HCEC 1CT (cell line): Measurements from ENCODE around the gene NFIA.

ENCODE experiments used
- DNase-seq: peaks from one replicate; pipeline ENCODE4 v3.0.0-alpha.2; 2017

Gene NFIA

GRCh38 chr1:61132645-61133334 lies 50.4 kb downstream of the NFIA start:
- DNase-seq = peak; percentile 22

GRCh38 chr1:61133335-61134019 lies 51.1 kb downstream of the NFIA start:
- DNase-seq = no peak

DNA sequence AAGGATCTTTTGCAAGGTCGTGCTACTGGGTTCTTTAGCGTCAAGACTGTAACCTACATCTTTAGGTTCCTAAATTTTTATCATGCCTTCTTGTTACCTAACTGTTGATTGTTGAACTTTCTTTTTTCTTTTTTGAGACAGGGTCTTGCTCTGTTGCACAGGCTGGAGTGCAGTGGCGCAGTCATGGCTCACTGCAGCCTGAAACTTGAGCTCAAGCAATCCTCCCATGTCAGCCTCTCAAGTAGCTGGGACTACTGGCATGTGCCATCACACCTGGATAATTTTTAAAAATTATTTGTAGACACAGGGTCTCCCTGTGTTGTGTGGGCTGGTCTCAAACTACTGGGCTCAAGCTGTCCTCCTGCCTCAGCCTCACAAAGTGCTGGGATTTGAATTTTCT lies 52.9 kb downstream of the NFIA start:
- DNase-seq = no peak

- no peak for DNase-seq
These were observed 55.9 kb downstream of the NFIA start for GRCh38 chr1:61138305-61138704.

DNA sequence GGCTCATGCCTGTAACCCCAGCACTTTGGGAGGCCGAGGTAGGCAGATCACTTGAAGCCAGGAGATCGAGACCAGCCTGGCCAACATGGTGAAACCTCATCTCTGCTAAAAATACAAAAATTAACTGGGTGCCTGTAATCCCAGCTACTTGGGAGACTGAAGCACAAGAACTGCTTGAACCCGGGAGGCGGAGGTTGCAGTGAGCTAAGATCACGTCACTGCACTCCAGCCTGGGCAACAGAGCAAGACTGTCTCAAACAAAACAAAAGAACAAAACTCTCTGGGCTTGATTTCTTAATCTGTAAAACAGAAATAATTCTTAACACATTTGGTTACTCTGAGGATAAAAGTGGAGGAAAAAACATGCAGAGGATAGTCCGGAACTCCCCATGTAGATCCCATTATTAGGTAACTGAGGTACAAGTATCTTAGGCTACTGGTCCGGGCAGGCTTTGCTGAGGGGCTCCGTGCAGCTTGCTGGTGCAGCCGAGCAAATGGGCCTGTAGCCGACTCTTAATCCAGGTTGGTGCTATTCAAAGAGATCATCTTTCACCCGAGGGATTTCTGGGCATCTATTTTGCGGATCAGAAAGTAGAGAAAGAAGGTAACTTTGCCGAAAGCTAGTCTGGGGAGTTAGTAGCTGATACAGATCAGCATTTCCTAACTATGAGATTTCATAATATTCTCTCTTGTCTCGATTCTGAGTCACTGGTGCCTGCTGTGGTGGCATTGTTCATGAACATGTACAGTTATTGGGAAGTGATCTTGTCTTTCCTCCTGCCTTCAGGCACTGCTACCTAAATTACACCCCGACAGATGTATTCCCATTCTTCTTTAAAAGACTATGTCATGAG lies 56.8 kb downstream of the NFIA start:
- DNase-seq = peak; percentile 74

DNA sequence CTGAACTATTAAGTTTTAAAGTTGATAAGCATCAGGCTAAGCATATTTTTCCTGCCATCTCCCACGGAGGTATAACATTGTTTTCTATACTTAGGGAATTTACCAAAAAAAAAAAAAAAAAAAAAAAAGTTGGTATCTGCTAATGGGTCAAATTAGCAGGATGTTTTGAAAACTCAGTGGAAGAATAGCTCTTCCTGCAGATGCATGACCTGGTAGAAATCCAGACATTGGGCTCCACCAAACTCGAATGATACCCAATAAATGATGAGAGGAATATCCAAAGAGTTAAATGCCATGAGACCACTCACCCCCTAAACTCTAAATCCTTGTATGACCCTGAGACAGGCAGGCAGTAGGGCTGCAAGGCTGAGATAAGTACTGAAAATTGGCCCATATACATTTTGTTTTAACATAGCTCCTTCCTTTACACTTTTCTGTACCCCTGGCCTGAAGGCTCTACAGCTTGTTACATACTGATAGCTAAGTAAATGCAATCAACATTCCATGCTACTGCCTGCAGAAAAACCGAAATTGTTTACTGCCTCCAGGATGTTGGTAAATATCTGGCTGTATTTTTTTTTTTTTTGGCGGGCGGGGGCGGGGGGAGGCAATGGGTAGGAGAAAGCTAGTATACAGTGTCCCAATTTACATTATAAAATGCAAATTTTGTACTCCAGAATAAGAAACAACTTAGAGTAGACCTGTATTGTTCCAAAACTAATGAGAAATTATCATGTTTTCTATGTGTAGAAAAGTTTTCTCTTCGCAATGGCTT lies 57.6 kb downstream of the NFIA start:
- no peak for DNase-seq

DNA sequence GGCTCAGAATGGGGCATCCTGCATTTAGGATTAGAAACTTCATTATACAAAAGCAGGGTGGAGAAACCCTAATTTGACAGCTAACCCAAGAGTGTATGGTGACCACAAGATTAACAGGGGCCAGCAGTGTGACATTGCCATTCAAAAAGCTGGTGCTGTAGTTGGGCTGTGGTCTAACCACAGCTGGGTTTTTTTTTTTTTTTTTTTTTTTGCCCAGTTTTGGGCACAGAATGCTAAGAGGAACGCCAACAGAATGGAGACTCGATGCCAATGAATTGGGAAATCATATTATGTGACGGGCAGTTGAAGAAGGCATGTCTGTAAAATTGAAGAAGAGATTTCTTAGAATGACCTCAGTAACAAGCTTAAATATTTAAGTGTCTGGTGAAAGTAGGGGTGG lies 58.4 kb downstream of the NFIA start:
- DNase-seq = no peak

DNA sequence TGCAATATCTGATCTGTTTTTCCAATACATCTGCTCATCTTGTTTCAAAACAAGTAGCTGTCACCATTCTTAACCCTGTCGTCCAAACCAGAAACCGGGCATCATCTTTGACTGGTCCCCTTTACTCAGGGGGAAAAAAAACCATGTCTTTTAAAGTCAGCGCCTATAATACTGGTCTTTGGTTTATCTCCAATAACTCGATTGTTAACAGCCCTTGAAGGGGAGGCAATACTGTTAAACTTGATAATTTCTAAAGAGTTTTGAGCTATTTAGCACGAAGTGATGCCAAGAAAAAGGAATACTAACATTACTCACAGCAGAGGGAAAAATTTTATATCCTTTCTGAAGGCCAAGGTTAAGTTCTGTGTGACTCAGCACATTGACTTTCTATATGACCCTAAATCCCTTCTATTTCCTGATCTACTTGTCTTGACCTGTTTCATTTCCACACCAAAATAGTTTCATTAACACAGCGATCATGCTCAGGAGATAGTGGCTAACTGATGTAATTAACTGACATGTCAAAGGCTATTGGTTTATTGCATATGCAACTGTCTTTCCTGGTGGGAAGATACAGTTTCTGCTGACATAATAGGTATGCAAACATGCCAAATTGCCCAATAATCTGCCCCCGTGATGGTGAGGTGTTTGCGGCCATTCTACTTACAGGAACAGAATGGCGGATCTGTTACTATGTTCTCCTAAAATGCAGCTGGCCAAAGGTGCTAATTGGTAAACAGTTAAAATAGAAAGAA lies 59.1 kb downstream of the NFIA start:
- peak; percentile 87 for DNase-seq

- DNase-seq = no peak
These were observed 59.7 kb downstream of the NFIA start for GRCh38 chr1:61142043-61142440.

- DNase-seq = peak; percentile 21
These were observed 60.6 kb downstream of the NFIA start for GRCh38 chr1:61142726-61143500.

- DNase-seq = no peak
These were observed 61.6 kb downstream of the NFIA start for GRCh38 chr1:61143821-61144424.

GRCh38 chr1:61149010-61149860 lies 66.9 kb downstream of the NFIA start:
- DNase-seq = peak; percentile 15

DNA sequence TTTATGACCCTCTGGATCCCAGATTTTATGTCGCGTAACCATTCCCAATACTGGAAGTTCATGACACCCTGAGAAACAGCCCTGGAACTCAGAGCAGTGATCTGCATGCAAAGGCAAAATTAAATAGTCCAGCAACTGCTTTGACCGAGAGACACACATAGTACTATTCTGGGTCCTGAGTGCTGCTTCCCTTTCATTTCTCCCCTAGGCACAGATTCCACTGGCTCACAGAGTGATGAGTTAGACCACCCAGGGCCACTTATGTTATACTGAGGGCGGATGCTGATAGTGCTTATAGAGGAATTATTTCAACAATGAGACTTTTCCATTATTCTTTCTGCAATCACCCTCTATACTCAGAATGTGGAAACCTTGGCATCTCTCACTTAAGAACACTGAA lies 69.2 kb downstream of the NFIA start:
- DNase-seq = no peak

- no peak for DNase-seq
These were observed 69.7 kb downstream of the NFIA start for GRCh38 chr1:61152066-61152465.

- no peak for DNase-seq
These were observed 70.2 kb downstream of the NFIA start for GRCh38 chr1:61152469-61153105.

DNA sequence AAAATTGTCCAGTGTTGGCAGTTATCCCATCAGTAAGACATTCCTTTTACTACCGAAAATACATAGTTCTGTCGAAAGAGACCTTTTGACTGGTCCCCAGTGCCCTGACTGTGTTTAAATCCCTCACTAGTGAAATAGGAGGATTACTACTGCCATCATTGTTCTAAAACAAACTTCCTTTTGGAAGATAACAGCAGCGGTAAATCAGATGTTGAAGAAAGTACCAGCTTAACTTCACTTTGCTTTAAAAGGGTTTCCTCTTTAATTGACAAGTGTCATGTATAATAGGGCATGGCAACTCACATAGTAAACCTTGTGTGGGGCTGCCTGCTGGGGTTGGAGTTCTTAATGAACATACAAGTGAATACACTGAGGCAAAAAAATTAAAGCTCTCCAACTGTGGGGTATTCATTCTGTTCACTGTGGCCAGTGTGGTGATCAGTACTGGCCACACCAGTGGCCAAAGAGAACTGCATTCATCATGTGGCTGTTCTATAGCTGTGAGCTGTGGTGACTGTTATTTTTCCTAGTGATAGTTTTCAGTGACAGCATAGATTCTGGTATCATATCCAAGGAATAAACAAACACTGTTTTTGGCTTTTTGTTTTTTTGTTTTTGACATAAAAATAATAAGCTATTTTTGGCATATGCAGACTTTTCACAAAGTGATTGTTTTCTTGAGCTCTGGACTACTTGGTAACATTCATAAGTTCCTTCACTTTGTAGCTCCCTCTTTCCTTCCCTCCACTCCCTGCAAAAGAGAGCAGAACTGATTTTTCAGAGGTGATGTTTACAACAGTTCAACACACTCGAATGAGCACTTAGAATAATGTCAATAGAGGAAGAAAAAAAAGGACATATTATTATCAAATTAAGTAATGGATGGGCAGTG lies 74.5 kb downstream of the NFIA start:
- DNase-seq = no peak

GRCh38 chr1:61157468-61157987 lies 75.2 kb downstream of the NFIA start:
- peak; percentile 42 for DNase-seq

- DNase-seq = no peak
These were observed 76.2 kb downstream of the NFIA start for GRCh38 chr1:61158591-61158990.
